OCI-LY1 (cell line): ENCODE data around the gene ANKS1A.

Experiments used
- EZH2 ChIP-seq: fragments of 200-600 bp; sonication (generic), shearing (Covaris generic); IDR thresholded peaks from 2 replicates; pipeline ENCODE4 v1.8.0; 2017; ENCODE audit warnings: borderline replicate concordance, mixed run types, mild to moderate bottlenecking, antibody characterized with exemption, low read length, moderate library complexity, mixed read lengths
- TF ChIP-seq, protein P1 (sequence below): fragments of 200-600 bp; sonication (generic), shearing (Covaris generic); IDR thresholded peaks from 2 replicates; pipeline ENCODE4 v1.5.1; 2017; ENCODE audit warnings: mild to moderate bottlenecking, antibody characterized with exemption, low read length, moderate library complexity, mixed read lengths

DNA sequence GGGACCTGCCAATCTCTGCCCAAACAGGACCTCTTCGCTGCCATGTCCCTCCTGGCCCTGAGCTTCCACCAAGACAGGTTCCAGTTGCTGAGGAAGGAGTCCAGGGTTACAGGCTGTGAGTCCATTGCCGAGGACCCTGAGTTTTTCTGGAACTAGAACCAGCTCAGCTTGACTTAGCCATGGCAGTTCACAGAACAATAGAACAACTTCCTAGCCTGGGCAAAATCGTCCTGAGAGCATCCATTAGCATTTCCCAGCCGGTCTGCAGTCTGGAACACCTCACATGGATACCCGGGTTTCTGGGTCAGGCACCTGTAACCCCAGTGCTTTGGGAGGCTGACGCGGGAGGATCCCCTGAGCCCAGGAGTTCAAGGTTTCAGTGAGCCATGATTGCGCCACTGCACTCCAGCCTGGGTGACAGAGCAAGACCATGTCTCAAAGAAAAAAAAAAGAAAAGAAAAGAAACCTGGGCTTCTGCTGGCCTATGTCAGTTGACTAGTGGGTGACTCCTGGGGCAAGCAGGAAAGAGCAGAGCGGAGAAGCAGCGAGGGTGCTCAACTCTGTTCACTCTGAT, 161.8 kb downstream of the ANKS1A start:
- TF ChIP-seq, protein P1, sequence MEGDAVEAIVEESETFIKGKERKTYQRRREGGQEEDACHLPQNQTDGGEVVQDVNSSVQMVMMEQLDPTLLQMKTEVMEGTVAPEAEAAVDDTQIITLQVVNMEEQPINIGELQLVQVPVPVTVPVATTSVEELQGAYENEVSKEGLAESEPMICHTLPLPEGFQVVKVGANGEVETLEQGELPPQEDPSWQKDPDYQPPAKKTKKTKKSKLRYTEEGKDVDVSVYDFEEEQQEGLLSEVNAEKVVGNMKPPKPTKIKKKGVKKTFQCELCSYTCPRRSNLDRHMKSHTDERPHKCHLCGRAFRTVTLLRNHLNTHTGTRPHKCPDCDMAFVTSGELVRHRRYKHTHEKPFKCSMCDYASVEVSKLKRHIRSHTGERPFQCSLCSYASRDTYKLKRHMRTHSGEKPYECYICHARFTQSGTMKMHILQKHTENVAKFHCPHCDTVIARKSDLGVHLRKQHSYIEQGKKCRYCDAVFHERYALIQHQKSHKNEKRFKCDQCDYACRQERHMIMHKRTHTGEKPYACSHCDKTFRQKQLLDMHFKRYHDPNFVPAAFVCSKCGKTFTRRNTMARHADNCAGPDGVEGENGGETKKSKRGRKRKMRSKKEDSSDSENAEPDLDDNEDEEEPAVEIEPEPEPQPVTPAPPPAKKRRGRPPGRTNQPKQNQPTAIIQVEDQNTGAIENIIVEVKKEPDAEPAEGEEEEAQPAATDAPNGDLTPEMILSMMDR = no peak
- no peak for TF ChIP-seq EZH2
